Panc1 (cell line): Measurements from ENCODE around the gene MAP2K3. TPM values are rescaled to one million over a fixed set of nuclear protein-coding genes. Genes with fewer than 3 reads are reported as not detected.
"Not testable (repeated sequence)": the region's sequence is repeated elsewhere in the genome, so short reads cannot be mapped to it uniquely, and the experiment has no call there.

ENCODE experiments used
- ATAC-seq: fragments of 200-7000 bp; cut with Tn5 transposase; 2 replicates; pipeline ENCODE4 v1.9.1; 2020; ENCODE audit warnings: mild to moderate bottlenecking, moderate library complexity
- BruUV-seq: library from RNA; stranded (reverse); fragments of 400-500 nt; replicated peaks from 2 replicates; lab custom pipeline; 2021; lab: Mats Ljungman, UMichigan
- CTCF ChIA-PET: fragments of 300-600 bp; sonication (Branson Sonifier 250); formaldehyde crosslinking; loops from one replicate; lab custom pipeline; 2022; ENCODE audit warnings: antibody characterized with exemption; lab: Charles Lee
- POLR2A ChIA-PET: fragments of 300-600 bp; sonication (Branson Sonifier 250); formaldehyde crosslinking; loops from one replicate; lab custom pipeline; 2022; ENCODE audit warnings: antibody characterized with exemption; lab: Charles Lee
- DNase-seq: peaks from one replicate; pipeline ENCODE4 v3.0.0-alpha.2; 2010; ENCODE audit warnings: low read depth, low spot score
- H3K27ac ChIP-seq: 2 replicates; pipeline ENCODE4 v1.5.1; 2011; ENCODE audit warnings: mild to moderate bottlenecking, low read length, inconsistent platforms
- H3K27me3 ChIP-seq: fragments of 200-500 bp; sonication (Bioruptor generic); 2 replicates; pipeline ENCODE4 v1.6.0; 2014; ENCODE audit warnings: low read length, inconsistent platforms; ENCODE audit not compliant: control insufficient read depth, insufficient read depth
- H3K36me3 ChIP-seq: fragments of 200-500 bp; sonication (Bioruptor generic); 2 replicates; pipeline ENCODE4 v1.5.1; 2014; ENCODE audit warnings: inconsistent platforms, mild to moderate bottlenecking, low read length, moderate library complexity; ENCODE audit not compliant: control insufficient read depth, insufficient read depth
- H3K4me1 ChIP-seq: 2 replicates; pipeline ENCODE4 v1.5.1; 2011; ENCODE audit warnings: inconsistent platforms, mild to moderate bottlenecking, low read length, moderate library complexity; ENCODE audit not compliant: control insufficient read depth, insufficient read depth
- H3K4me3 ChIP-seq, 2 experiments: 2 replicates each; pipeline ENCODE4 v1.5.1; 2011 to 2012; ENCODE audit warnings: low read depth in 2 of 2, low read length in 2 of 2, mild to moderate bottlenecking in 2 of 2, inconsistent platforms in 1 of 2, moderate library complexity in 1 of 2
- H3K9me3 ChIP-seq: fragments of 200-500 bp; sonication (Bioruptor generic); 2 replicates; pipeline ENCODE4 v1.5.1; 2014; ENCODE audit warnings: low read depth, mild to moderate bottlenecking, inconsistent platforms, low read length, moderate library complexity; ENCODE audit not compliant: control insufficient read depth, insufficient read depth
- POLR2AphosphoS5 ChIP-seq: IDR thresholded peaks from 2 replicates; pipeline ENCODE4 v1.6.1; 2012; ENCODE audit warnings: mild to moderate bottlenecking, low read depth, low read length, moderate library complexity
- SIN3A ChIP-seq: IDR thresholded peaks from 2 replicates; pipeline ENCODE4 v1.6.1; 2012; ENCODE audit warnings: low read depth, mild to moderate bottlenecking, low read length, moderate library complexity, borderline replicate concordance; ENCODE audit not compliant: insufficient read depth
- TCF7L2 ChIP-seq: IDR thresholded peaks from 2 replicates; pipeline ENCODE4 v1.6.1; 2011; ENCODE audit warnings: mild to moderate bottlenecking, low read depth, low read length, inconsistent platforms
- in situ Hi-C: cut with HindIII; loops from 2 replicates; pipeline ENCODE4 v1.10.0; 2016; ENCODE audit warnings: low sequenced_read_pairs, low pct_unique_long_range_greater_than_20kb
- intact Hi-C: fragments of 100-400 bp; cut with micrococcal nuclease; formaldehyde crosslinking; loops from one replicate; pipeline ENCODE4 v1.10.0; 2022; ENCODE audit not compliant: unreplicated experiment
- total RNA-seq: library from RNA; stranded (reverse); gene quantifications from one replicate; pipeline ENCODE4 v1.2.1, GENCODE V29; 2021; ENCODE audit not compliant: unreplicated experiment
- TF ChIP-seq, protein P1 (sequence below), 2 experiments: IDR thresholded peaks; 2 replicates each; pipeline ENCODE4 v1.6.1; 2011 to 2012; ENCODE audit warnings: low read depth in 2 of 2, control low read depth in 1 of 2, low read length in 1 of 2, mild to moderate bottlenecking in 1 of 2, moderate library complexity in 1 of 2; ENCODE audit not compliant: insufficient read depth in 1 of 2
- TF ChIP-seq, protein P2 (sequence below): fragments of 450-650 bp; IDR thresholded peaks from 2 replicates; pipeline ENCODE4 v1.5.1; 2017; ENCODE audit warnings: mild to moderate bottlenecking

Gene MAP2K3
- total RNA-seq, 1 experiment from 2014 or later = 44.4 TPM

DNA sequence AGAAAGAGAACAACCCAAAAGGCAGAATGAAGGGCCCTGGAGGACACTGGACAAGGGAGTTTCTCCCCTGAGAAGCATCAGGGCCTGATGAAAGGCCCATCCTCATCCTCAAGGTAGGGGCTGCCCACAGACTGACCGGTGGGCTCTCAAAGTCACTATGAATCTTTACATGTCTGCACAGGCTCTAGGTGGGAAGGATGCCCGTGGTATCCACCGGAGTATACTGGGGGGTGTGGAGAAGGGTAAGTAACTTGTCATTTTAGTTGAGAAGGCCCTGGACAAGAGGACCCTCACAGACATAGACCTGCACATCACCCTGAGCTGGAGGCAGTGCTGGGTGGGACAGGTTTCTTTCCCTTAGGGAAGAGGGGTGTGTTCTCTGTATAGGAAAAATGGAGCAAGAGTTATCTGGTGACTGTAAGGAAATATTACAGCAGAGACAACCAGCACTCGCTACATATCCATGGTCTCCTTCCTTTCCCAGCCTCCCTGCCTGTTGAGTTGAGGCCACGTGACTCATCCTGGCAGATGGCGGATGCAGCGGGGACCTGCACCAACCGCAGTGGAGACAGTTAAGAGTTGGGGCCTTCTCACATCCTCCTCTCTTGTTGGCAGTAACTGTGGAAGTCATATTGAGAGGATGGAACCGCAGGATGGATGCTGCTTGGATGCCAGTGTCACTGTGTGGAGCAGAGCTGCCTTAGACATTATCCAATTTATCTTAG lies 46.1 kb downstream of the MAP2K3 start:
- ATAC-seq (no peak), DNase-seq (no peak)
- Histone ChIP-seq H3K9me3 (no peaks in the 10 kb centered on the region), H3K4me1 (no peaks in the 10 kb centered on the region), H3K4me3 (no peak overlapping the region), H3K27ac (no peak overlapping the region), H3K27me3 (no peaks in the 10 kb centered on the region), H3K36me3 (no peaks in the 10 kb centered on the region)
- intact Hi-C loops = no loop called here
- TF ChIP-seq, protein P1, sequence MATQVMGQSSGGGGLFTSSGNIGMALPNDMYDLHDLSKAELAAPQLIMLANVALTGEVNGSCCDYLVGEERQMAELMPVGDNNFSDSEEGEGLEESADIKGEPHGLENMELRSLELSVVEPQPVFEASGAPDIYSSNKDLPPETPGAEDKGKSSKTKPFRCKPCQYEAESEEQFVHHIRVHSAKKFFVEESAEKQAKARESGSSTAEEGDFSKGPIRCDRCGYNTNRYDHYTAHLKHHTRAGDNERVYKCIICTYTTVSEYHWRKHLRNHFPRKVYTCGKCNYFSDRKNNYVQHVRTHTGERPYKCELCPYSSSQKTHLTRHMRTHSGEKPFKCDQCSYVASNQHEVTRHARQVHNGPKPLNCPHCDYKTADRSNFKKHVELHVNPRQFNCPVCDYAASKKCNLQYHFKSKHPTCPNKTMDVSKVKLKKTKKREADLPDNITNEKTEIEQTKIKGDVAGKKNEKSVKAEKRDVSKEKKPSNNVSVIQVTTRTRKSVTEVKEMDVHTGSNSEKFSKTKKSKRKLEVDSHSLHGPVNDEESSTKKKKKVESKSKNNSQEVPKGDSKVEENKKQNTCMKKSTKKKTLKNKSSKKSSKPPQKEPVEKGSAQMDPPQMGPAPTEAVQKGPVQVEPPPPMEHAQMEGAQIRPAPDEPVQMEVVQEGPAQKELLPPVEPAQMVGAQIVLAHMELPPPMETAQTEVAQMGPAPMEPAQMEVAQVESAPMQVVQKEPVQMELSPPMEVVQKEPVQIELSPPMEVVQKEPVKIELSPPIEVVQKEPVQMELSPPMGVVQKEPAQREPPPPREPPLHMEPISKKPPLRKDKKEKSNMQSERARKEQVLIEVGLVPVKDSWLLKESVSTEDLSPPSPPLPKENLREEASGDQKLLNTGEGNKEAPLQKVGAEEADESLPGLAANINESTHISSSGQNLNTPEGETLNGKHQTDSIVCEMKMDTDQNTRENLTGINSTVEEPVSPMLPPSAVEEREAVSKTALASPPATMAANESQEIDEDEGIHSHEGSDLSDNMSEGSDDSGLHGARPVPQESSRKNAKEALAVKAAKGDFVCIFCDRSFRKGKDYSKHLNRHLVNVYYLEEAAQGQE (IDR thresholded peaks at IDR 0.05; ENCODE audit: insufficient read depth in 1 of 2, low read depth in 2 of 2, low read length in 1 of 2) = no peak
- no peak for TF ChIP-seq SIN3A
- TF ChIP-seq, protein P2, sequence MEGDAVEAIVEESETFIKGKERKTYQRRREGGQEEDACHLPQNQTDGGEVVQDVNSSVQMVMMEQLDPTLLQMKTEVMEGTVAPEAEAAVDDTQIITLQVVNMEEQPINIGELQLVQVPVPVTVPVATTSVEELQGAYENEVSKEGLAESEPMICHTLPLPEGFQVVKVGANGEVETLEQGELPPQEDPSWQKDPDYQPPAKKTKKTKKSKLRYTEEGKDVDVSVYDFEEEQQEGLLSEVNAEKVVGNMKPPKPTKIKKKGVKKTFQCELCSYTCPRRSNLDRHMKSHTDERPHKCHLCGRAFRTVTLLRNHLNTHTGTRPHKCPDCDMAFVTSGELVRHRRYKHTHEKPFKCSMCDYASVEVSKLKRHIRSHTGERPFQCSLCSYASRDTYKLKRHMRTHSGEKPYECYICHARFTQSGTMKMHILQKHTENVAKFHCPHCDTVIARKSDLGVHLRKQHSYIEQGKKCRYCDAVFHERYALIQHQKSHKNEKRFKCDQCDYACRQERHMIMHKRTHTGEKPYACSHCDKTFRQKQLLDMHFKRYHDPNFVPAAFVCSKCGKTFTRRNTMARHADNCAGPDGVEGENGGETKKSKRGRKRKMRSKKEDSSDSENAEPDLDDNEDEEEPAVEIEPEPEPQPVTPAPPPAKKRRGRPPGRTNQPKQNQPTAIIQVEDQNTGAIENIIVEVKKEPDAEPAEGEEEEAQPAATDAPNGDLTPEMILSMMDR = no peak
- TF ChIP-seq TCF7L2 = no peak
- no peak for TF ChIP-seq POLR2AphosphoS5
- CTCF ChIA-PET = no interaction called here
- in situ Hi-C loops = no loop called here
- BruUV-seq = no TSS peak
- POLR2A ChIA-PET = no interaction called here

DNA sequence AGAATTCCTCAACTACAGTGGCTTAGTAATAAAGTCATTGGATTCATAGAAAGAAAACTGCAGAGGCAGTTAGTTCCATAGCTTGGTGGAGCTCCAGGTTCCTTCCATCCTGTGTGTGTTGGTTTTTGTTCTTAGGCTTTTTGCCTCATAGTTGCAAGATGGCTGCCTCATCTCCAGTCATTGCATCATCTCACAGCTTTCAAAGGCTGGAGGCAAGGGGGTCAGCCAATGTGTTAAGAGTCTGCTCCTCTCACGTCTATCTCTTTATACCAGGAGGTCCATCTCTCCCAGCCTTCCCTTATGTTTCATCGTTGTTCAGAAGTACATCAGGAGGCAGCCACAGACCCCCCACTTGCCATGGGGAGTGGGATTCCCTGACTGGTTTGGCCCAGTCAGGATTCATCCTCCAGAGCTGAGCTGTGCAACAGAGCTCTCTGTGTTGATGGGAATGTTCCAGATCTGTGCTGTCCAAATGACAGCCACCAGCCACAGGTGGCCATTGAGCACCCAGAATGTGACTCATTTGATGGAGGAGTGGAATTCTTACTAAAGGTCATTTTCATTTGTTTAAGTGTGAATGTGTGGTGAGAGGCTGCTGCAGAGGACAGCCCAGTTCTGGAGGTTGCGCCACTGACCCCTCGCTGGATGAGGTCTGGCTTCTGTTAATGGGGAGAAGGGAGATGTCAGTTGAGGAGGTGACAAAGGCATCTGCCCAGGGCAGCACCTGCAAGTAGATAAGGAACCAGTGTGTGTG lies 52.2 kb downstream of the MAP2K3 start:
- intact Hi-C loops, H3K27me3 ChIP-seq, POLR2A ChIA-PET, H3K4me1 ChIP-seq, H3K36me3 ChIP-seq, H3K9me3 ChIP-seq, H3K4me3 ChIP-seq, in situ Hi-C loops, BruUV-seq, CTCF ChIA-PET, ATAC-seq, DNase-seq, H3K27ac ChIP-seq: not testable (repeated sequence)

DNA sequence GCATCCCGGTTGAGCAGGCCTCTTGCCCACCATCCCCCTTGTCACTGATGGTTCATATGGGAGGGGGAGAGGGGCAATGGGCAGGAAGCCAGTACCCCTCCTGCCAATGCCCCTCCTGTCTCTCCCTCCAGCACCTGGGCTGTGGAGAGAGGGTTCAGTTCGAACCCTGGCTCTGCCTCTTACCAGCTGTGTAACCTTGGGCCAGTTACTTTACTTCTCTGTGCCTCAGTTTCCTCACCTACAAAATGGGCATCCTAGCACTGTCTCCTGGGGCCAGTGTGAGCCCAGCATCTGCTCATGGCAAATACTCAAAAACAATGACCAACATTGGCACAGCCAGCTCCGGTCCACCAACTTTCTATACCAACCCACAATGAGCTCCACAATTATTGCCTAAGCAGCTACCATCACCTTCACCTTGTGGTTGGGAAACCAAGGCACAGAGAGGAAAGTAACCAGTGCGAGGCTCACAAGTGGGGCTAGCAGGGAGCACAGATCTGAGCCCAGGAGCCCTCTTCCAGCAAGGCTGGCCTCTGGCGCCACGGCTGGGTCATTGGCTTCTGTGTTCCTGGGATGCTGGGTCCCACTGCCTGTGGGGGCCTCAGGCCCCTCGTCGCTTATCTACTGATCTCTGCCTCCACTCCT lies 53.6 kb downstream of the MAP2K3 start:
- DNase-seq, in situ Hi-C loops, BruUV-seq, CTCF ChIA-PET, H3K27me3 ChIP-seq, POLR2A ChIA-PET, H3K27ac ChIP-seq, H3K9me3 ChIP-seq, H3K36me3 ChIP-seq, H3K4me1 ChIP-seq, ATAC-seq, intact Hi-C loops, H3K4me3 ChIP-seq: not testable (repeated sequence)
